ENCODE results near the gene ADARB1. TPM values are rescaled to one million over a fixed set of nuclear protein-coding genes. Genes with fewer than 3 reads are reported as not detected.
A peak's percentile ranks its signal among the peaks of the same experiment; 100 is the strongest.

ADARB1 gene
- total and polyA plus RNA-seq, 5 donors, result 9.1 to 23.8 (median 19.2) TPM

GRCh38 chr21:45237401-45237800 is 163.0 kb downstream of the ADARB1 start:
- Histone ChIP-seq H3K4me1 (ENCODE audit: control insufficient read depth, insufficient read depth, low read length) (no peaks in the 10 kb centered on the region), H3K9me3 (ENCODE audit: control insufficient read depth, low read length) (no peaks in the 10 kb centered on the region), H3K4me3 (ENCODE audit: low read length) (no peak overlapping the region), H3K27ac (ENCODE audit: low read length) (no peak overlapping the region), H3K27me3 (ENCODE audit: control insufficient read depth, insufficient read depth) (no peaks in the 10 kb centered on the region)
- 90% methylated on average over 7 of the region's 7 CpGs for WGBS
- intact Hi-C loops (cut with DNase I), result no loop called here
- ATAC-seq (no peak), DNase-seq (no peak)

DNA sequence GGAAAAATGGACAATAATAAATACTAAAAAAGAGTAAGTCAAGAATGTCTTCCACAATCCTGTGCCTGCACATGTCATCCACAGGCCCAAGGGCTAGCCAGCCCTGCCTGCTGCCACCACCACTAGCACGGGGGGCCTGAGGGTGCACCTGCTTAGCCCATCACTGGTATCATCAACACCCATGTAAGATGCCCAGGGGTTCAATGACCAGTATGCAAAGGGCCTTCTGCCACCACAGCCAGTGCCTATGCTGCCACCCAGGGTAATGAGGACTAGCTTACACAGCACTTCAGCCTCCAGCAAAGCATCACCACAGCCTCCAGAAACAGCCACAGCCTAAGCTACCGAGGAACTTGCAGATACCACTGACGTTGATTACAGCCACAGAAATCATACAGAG is 167.0 kb downstream of the ADARB1 start:
- Histone ChIP-seq H3K4me1 (ENCODE audit: control insufficient read depth, insufficient read depth, low read length) (no peaks in the 10 kb centered on the region), H3K27me3 (ENCODE audit: control insufficient read depth, insufficient read depth) (no peaks in the 10 kb centered on the region), H3K4me3 (ENCODE audit: low read length) (no peak overlapping the region), H3K27ac (ENCODE audit: low read length) (no peak overlapping the region), H3K9me3 (ENCODE audit: control insufficient read depth, low read length) (no peaks in the 10 kb centered on the region)
- intact Hi-C loops (cut with DNase I), result no loop called here
- 81% methylated on average over 3 of the region's 3 CpGs for WGBS
- DNase-seq, result peak in 1 of 3 donors; percentile 30
- ATAC-seq, result no peak

DNA sequence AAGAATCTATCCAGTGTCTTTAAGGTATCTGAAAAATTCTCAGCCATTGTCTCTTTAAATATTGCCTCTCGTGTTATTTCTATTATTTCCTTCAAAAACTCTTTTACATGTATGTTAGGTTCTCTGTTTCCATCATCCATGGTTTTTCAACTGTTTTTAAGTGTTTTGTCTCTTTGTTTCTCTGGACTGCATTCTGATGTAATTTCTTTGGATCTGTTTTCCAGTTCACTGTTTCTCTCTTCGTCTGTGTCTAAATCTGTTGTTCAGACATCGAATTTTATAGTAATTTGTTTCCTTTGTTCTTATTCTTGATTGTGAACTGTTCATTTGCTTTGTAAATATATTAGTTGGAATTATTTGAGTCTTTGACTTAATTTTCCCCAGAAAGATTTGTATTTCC is 169.2 kb downstream of the ADARB1 start:
- no peak for DNase-seq
- Histone ChIP-seq H3K4me3 (ENCODE audit: low read length) (no peak overlapping the region), H3K27me3 (ENCODE audit: control insufficient read depth, insufficient read depth) (no peaks in the 10 kb centered on the region), H3K9me3 (ENCODE audit: control insufficient read depth, low read length) (no peaks in the 10 kb centered on the region), H3K27ac (ENCODE audit: low read length) (no peak overlapping the region), H3K4me1 (ENCODE audit: control insufficient read depth, insufficient read depth, low read length) (no peaks in the 10 kb centered on the region)
- no peak for ATAC-seq
- 71% methylated on average over 3 of the region's 3 CpGs for WGBS
- intact Hi-C loops (cut with DNase I), result no loop called here

- Histone ChIP-seq H3K4me1 (ENCODE audit: control insufficient read depth, insufficient read depth, low read length) (no peaks in the 10 kb centered on the region), H3K9me3 (ENCODE audit: control insufficient read depth, low read length) (no peaks in the 10 kb centered on the region), H3K4me3 (ENCODE audit: low read length) (no peak overlapping the region), H3K27me3 (ENCODE audit: control insufficient read depth, insufficient read depth) (no peaks in the 10 kb centered on the region), H3K27ac (ENCODE audit: low read length) (no peak overlapping the region)
- DNase-seq (peak in 1 of 3 donors; percentile 23), ATAC-seq (no peak)
- 81% methylated on average over 8 of the region's 8 CpGs for WGBS
- intact Hi-C loops (cut with DNase I), result no loop called here
These were observed 170.5 kb downstream of the ADARB1 start for GRCh38 chr21:45244799-45245340.

GRCh38 chr21:45246386-45247320 is 172.3 kb downstream of the ADARB1 start:
- peak in 1 of 3 donors; percentile 20 for DNase-seq
- no peaks in the 10 kb centered on the region for H3K27me3 ChIP-seq (ENCODE audit: control insufficient read depth, insufficient read depth)
- no peaks in the 10 kb centered on the region for H3K9me3 ChIP-seq (ENCODE audit: control insufficient read depth, low read length)
- H3K4me3 ChIP-seq (ENCODE audit: low read length), result no peak overlapping the region
- no peak overlapping the region for H3K27ac ChIP-seq (ENCODE audit: low read length)
- 81% methylated on average over 20 of the region's 20 CpGs for WGBS
- ATAC-seq, result no peak
- no peaks in the 10 kb centered on the region for H3K4me1 ChIP-seq (ENCODE audit: control insufficient read depth, insufficient read depth, low read length)
- intact Hi-C loops (cut with DNase I), result no loop called here

DNA sequence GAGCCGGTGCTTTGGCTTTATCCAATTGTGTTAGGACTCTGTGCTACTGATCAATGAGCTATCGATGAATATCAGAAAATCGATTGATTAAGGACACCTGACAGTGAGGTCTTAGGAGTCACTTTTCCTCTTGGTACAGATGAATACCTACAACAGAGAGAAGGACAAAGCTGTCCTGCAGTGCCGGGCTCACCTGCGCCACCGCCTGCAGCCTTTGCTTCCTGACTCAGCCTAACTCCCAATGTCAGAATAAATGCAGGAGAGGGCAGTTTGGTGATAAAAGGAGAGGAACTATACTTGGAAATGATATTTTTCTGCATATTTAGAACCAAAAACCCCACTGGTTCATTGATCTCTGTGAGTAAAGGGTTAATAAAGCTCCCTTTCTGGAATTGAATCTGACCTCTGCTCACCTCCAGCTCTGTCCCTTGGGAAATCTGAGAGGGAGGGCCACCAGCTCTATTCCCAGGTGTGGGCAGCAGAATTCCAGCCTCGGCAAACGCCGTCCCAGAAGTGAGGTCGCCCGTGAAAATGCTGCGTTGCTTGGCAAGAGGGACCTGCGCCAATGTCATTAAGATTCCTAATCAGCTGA is 174.0 kb downstream of the ADARB1 start:
- Histone ChIP-seq H3K4me3 (ENCODE audit: low read length) (no peak overlapping the region), H3K27me3 (ENCODE audit: control insufficient read depth, insufficient read depth) (no peaks in the 10 kb centered on the region), H3K4me1 (ENCODE audit: control insufficient read depth, insufficient read depth, low read length) (no peaks in the 10 kb centered on the region), H3K27ac (ENCODE audit: low read length) (no peak overlapping the region), H3K9me3 (ENCODE audit: control insufficient read depth, low read length) (no peaks in the 10 kb centered on the region)
- DNase-seq (peak in 1 of 3 donors; percentile 25), ATAC-seq (no peak)
- 43% methylated on average over 13 of the region's 13 CpGs for WGBS
- intact Hi-C loops (cut with DNase I), result no loop called here

GRCh38 chr21:45248893-45249381 is 174.6 kb downstream of the ADARB1 start:
- WGBS, result 36% methylated on average over 14 of the region's 14 CpGs
- Histone ChIP-seq H3K4me3 (ENCODE audit: low read length) (no peak overlapping the region), H3K27me3 (ENCODE audit: control insufficient read depth, insufficient read depth) (no peaks in the 10 kb centered on the region), H3K9me3 (ENCODE audit: control insufficient read depth, low read length) (no peaks in the 10 kb centered on the region), H3K27ac (ENCODE audit: low read length) (no peak overlapping the region), H3K4me1 (ENCODE audit: control insufficient read depth, insufficient read depth, low read length) (no peaks in the 10 kb centered on the region)
- peak; percentile 62 to 80 for ATAC-seq
- intact Hi-C loops (cut with DNase I), result no loop called here
- DNase-seq, result peak; percentile 46 to 77 (median 77)

DNA sequence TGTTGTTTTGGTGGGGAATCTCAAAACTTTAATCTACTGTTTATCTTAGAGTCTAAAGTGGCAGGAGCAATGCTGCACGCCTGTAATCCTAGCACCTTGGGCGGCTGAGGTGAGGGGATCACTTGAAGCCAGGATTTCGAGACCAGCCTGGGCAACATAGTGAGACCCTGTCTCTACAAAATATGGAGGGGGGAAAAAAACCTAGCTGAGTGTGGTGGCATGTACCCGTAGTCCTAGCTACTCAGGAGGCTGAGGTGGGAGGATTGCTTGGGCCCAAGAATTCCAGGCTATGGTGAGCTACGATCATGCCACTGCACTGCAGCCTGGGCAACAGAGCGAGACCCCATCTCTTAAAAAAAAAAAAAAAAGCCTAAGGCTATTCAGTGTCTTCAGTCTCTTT is 175.2 kb downstream of the ADARB1 start:
- intact Hi-C loops (cut with DNase I), result no loop called here
- ATAC-seq (no peak), DNase-seq (peak in 1 of 3 donors; percentile 3)
- H3K9me3 ChIP-seq (ENCODE audit: control insufficient read depth, low read length), result no peaks in the 10 kb centered on the region
- H3K4me1 ChIP-seq (ENCODE audit: control insufficient read depth, insufficient read depth, low read length), result no peaks in the 10 kb centered on the region
- WGBS, result 95% methylated on average over 6 of the region's 6 CpGs
- no peak overlapping the region for H3K27ac ChIP-seq (ENCODE audit: low read length)
- no peak overlapping the region for H3K4me3 ChIP-seq (ENCODE audit: low read length)
- H3K27me3 ChIP-seq (ENCODE audit: control insufficient read depth, insufficient read depth), result no peaks in the 10 kb centered on the region

GRCh38 chr21:45250272-45250671 is 175.9 kb downstream of the ADARB1 start:
- Histone ChIP-seq H3K27ac (ENCODE audit: low read length) (no peak overlapping the region), H3K4me3 (ENCODE audit: low read length) (no peak overlapping the region), H3K9me3 (ENCODE audit: control insufficient read depth, low read length) (no peaks in the 10 kb centered on the region), H3K4me1 (ENCODE audit: control insufficient read depth, insufficient read depth, low read length) (no peaks in the 10 kb centered on the region), H3K27me3 (ENCODE audit: control insufficient read depth, insufficient read depth) (no peaks in the 10 kb centered on the region)
- no peak for DNase-seq
- 83% methylated on average over 3 of the region's 3 CpGs for WGBS
- intact Hi-C loops (cut with DNase I), result no loop called here
- ATAC-seq, result no peak

GRCh38 chr21:45250914-45251634 is 176.7 kb downstream of the ADARB1 start:
- Histone ChIP-seq H3K4me3 (ENCODE audit: low read length) (no peak overlapping the region), H3K9me3 (ENCODE audit: control insufficient read depth, low read length) (no peaks in the 10 kb centered on the region), H3K27me3 (ENCODE audit: control insufficient read depth, insufficient read depth) (no peaks in the 10 kb centered on the region), H3K27ac (ENCODE audit: low read length) (no peak overlapping the region), H3K4me1 (ENCODE audit: control insufficient read depth, insufficient read depth, low read length) (no peaks in the 10 kb centered on the region)
- no peak for ATAC-seq
- intact Hi-C loops (cut with DNase I), result no loop called here
- WGBS, result 93% methylated on average over 14 of the region's 14 CpGs
- peak in 1 of 3 donors; percentile 15 for DNase-seq
